Suppressor macrophage (primary cell): ENCODE data around the gene KCNA10.

Experiments used
- DNase-seq, 4 experiments: peaks; one replicate each; pipeline ENCODE4 v3.0.0-alpha.2; 2020 to 2022

KCNA10 gene

GRCh38 chr1:110498270-110498669 is 20.7 kb downstream of the KCNA10 start:
- no peak for DNase-seq

DNA sequence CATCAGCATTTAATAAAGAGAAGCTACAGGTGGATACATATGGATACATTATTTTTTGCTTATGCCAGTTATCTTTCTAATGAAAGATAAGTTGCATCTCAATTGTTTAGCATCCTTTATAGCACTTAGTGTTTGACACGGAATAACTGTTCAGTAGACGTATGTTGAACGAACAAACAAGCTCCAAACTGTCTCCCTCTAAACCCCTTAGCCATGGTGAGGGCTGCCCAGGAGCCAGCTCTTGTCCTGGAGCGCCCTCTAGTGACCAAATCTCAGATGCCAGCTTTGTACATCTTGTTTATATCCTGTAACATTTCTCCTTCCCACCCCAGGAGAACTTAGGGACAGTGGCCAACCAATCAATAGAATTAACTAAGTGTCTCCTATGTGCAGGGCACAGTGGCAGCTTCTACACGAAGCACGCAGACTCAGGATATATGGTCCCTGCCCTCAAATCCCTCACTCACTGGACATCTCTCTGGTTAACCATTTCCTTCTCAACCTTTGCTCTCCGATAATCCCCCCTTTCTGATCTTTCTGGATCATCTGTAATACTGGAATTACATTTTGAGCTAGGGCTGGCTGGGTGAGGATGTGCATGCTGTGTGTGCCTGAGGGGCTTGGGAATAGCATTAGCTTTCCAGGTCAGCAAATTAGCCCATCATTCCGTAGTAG is 22.9 kb downstream of the KCNA10 start:
- peak; percentile 88 to 95 (median 91) for DNase-seq

- DNase-seq, result no peak
These were observed 24.2 kb downstream of the KCNA10 start for GRCh38 chr1:110494522-110495406.

DNA sequence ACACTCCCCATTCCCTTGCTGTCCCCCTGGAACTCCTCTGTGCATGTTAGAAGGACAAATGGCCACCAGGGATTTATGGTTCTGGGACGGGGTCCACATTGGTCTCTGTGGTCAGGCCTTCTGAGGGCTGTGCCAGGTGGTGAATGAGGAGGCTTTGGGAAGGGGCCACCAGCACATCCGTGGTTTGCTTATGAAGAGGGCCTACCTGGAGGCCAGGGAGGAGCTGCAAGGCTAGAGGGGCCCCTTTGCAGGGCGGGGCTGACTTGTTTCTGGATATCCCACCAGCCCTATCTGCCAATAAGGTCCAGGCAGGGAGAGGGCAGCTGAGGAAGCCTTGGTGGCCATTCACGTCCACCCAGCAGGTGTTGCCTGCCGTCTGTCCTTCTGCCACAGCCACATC is 24.9 kb downstream of the KCNA10 start:
- no peak for DNase-seq

DNA sequence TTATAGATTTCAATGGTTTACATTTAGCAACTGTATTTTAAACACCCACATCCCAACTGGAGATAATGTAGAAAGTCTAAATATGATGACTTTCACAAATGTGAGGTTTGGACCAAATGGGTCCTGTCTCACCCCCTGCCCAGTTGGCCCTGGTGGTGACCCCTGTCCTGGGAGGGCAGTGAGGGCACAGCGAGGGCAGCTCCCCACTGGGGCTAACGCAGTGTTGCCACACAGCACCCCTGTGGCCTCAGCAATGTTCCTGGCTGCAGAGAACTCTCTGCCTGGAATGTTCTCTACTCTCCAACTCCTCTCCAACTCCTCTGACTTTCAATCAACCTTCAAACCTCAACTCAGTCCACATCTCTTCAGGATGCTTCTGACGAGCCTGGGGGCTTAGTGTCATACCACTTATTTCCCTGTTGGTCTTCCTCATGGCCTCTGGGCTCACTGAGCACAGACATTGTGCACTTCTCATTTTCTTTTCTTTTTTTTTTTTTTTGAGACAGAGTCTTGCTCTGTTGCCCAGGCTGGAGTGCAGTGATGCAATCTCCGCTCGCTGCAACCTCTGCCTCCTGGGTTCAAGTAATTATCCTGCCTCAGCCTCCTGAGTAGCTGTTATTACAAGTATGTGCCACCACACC is 25.8 kb downstream of the KCNA10 start:
- peak; percentile 28 to 56 (median 50) for DNase-seq

DNA sequence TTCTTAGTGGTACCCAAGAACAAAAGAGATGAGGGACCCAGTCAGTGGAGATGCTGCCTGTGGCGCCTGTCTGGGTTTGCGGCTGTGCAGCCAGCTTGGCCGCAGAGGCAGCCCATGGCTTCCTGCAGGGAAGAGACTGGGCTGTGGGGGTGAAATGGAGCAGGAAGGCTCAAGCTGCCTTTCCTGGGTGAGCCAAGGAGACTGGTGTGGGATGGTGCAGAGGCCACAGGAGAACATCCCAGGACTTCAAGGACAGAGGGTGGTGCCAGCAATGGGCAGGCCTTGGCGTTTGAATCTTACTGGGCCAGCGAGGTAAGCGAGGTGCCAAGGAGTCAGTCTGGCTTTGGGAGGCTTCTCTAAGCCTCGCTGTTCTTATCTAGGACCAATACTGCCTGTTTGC is 26.4 kb downstream of the KCNA10 start:
- no peak for DNase-seq

DNA sequence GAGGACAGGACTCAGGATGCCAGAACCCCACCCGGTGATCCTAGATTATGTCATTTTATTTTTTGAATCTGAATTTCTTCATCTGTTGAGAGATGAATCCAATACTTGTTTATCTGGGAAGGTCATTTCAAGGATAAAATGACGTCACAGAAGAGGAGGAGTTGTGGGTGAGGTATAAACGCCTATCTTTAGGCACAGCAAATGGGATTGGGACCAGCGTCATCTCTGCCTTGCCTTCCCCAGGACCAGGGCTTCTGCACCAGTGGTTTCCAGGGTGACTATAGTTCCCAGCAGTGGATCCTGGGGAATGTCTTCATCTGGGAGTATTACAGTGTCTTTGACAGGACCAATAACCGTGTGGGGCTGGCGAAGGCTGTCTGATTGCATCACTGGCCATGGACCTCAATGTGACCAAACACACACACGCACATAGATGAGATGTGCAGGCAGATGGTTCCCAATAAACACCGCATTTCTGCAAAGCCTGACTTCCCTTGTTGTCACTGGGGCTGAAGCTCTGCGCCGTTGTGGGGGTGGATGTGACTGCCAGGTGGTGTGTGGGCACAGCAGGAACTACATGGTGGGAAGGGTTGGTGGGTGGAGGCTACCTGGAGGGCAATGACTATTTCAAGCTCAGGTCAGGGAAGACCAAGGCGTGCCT is 28.1 kb downstream of the KCNA10 start:
- DNase-seq, result peak; percentile 75 to 86 (median 78)

DNA sequence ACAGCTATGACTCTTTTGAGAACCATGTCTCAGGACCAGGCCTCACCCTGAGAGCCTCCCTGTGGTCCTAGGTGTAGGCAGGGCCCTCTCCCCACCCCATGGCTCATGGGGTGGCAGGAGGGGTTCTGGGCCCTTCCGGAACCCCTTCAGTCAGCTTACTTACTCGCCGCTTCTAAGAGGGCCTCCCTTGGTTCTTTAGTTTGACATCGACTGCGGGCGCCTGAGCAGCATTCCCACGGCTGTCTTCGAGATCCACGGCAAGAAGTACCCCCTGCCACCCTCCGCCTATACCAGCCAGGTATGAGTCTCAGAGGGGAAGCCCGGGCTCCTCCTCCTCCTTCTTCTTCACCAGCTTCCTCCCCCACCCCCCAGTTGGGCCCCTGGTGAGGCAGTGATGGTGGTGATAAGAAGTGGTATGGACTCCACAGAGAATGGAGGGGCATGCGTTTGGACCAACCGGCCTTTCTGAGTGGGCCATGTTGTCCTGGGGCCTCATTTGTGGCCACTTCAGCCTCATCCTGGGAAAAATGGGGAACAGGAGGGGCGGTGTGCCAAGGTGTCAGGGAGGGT is 28.9 kb downstream of the KCNA10 start:
- DNase-seq, result no peak

DNA sequence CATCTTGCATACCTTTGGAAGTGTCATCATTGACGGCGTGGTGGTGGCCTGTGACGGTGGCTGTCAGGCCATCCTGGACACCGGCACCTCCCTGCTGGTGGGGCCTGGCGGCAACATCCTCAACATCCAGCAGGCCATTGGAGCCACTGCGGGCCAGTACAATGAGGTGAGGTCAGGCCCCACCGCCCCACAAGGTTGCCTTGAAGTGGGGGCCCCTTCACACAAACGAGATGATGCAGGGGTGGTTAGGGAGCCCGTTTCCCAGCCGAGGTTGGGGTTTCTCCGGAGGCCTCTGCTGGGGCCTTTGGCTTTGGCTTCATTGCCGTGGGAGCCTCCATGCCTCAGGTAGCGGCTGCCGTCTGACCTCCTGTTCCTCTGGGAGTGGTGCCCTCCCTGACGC is 29.6 kb downstream of the KCNA10 start:
- no peak for DNase-seq

- no peak for DNase-seq
These were observed 30.1 kb downstream of the KCNA10 start for GRCh38 chr1:110488867-110489266.

DNA sequence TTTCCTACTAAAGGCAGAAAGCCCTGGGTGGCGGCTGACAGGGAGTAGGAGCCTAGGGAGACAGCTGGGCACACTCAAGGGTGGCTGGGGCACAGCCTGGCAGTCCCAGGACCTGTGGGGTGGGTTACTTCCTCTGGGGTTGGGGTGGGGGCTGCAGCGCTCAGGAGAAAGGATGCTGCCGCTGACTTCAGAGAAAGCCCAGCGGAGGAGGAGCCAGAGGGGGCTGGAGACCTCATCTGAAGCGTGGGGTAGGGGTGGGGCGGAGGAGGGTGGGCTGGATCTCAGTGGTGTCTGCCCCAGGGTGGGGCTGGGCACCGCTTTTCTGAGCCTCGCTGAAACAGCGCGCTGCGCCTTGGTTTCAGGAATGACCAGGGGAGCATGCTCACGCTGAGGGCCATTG is 30.8 kb downstream of the KCNA10 start:
- no peak for DNase-seq

GRCh38 chr1:110487726-110488125 is 31.2 kb downstream of the KCNA10 start:
- no peak for DNase-seq

DNA sequence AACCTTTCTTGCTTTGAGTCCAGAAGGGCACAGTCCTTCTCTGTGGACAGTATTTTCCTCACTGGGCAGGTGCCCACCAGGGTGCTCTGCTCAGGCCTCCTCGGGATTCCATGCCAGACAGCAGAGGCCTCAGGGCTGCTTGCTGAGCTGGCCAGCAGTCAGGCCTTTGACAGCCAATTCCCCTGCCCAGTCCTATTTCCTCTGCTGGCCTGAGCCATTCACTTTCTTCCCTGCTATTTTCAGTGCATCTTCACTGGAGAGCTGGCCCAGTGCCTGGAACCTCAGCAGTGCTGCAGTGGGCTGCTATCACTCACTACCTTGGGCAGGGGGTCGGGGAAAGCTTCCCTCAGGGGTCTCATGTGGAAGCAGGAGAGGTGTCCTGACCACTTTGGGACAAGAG is 33.2 kb downstream of the KCNA10 start:
- DNase-seq, result no peak

GRCh38 chr1:110484801-110485200 is 34.2 kb downstream of the KCNA10 start:
- DNase-seq, result no peak

DNA sequence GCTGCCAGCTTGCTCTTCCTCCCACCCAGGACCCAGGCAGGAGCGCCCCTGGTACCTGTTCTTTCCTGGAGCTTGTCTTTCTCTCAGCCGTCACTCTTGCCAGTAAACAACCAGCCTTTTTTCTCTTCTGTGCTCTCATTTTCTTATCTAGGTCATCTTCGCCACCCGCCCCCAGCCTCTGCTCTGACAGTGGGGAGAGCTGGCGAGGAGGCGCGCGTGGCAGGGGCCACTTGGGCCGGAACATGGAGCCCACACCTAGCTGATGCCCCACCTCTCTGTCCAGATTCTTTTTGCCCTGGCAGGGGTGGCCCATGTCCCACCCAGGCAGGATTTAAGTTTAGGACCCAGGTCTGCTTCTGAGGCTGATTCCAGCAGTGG is 35.7 kb downstream of the KCNA10 start:
- DNase-seq, result no peak

- peak; percentile 41 to 76 (median 62) for DNase-seq
These were observed 36.2 kb downstream of the KCNA10 start for GRCh38 chr1:110482662-110483307.

DNA sequence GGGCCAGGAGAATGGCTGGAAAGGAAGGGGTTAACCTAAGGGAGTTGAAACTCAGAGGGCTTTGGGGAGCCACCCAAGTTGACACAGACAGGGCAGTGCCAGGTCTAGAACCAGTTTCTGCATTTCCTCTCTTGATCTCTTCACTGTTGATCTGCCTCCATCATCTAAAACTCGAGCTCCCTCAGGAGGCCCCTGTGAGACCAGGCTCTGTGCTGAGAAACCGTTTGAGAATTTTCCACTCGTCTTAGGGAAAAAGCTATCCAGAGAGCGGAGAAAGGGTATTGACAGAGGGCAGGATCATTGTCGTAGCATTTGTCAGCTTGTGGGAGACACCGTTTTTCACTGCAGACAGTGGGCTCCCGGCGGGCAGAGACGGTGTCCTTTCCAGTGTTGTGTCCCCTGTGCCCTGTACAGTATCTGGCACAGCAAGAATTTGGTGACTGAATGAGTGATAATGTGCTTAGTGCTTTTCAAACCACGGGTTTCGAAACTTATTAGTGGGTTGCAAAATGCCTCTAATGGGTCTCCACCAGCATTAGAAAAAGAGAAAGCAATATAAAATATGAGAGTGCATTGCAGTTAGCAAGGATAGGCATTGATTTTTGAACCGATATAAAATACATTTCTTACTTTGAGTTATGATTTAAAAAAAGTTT is 36.9 kb downstream of the KCNA10 start:
- no peak for DNase-seq

DNA sequence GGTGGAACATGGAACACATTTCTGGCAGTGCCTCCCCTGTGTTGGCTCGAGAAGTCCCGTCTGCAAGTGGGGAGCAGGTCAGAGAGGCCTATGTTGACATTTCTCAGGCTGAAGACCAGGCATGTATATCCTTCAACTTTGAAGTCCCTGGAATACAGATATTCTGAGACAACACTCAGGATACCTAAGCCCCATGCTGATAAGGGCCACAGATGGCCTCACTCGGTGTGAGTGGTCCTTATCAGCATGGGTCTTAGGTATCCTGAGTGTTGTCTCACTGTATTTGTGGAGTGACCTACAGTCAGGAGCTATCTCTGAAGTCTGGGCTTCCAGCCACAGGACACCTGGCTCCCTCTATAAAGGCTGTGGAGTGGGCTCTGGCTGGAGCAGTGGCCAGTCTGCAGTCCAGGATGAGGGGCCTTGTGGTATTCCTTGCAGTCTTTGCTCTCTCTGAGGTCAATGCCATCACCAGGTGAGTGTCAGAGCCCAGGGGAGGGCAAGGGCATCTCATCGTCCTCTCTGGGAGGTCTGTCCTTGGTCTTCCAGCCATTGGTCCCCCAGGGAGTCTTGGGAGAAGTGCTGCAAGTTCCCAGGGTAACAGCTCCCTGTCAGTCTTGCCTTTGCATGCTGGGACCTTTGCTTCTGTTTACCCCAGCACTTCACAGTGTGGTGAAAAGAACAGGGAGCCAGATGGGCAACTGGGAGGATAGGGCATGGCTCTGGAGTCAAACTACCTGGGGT is 38.4 kb downstream of the KCNA10 start:
- no peak for DNase-seq

DNA sequence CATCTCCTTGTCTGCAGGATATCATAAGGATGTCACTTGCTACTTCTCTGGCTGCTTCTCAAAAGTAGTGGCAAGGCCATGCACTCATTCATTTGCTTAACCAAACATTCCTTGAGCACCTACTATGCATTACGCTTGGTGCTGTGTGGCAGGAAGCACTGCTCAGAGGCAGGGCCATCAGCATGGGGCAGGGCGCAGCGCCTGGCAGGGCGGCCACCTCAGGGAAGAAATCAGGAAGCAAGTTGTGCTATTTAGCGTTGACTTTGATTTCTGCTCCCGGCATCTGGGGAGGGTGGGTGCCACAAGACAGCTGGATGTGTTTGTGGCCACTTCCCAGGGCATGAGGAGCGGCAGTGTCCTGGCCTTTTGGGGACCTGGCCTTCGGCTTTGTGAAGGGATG is 40.1 kb downstream of the KCNA10 start:
- no peak for DNase-seq

DNA sequence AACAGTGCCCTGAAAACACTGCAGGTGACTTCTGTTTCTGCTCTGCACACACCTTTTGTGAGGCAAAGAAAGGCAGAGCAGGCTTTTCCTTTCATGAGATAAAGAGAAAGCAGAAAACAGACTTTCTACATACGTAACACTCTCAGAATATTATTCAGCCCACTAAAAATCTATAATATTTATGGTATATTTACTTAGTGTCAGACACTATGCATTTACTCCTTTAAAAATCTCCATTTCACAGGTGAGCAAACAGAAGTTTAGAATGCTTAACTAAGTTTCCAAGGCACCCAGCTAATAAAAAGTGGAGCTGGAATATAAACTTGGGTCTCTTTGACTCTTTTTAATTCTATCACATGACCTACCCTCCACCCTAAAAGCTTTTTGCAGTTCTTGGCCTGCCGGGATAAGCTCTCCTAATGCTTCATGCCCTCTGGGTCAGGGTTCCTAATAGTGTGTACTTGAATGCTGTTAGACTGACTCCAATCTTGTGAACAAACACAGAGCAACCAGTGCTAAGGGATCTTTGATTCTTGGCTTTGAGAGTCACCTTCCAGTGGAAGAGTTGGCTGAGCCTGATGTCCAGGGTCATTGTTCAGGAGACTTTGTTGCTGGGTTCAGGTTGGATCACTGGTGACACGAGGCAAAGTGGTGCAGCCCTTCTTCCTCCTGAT is 40.9 kb downstream of the KCNA10 start:
- no peak for DNase-seq
